ENCODE measurements around the gene CCT7. TPM values are rescaled to one million over a fixed set of nuclear protein-coding genes. Genes with fewer than 3 reads are reported as not detected.

Gene CCT7
- total RNA-seq, 1 donor from 2014 or later = 192 TPM

DNA sequence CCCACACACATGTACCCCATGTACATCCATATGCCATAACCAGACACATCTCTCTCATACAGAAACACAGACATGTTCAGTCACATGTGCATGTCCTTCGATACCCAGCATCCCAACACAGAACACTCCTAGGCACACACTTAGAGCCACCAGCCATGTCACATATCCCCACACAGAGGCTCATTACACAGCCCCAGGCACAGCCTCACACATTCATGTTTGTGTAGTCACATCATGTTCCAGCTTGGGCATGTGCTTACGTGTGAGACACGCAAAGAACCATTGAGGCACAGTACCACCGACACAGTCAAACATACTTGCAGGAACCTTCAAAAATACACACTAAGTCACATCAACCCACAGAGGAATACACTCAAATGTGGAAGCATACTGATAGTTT is 32.9 kb downstream of the CCT7 start:
- Mint-ChIP-seq H3K4me3 (ENCODE audit: unreplicated experiment) (no peak overlapping the region), H3K9me3 (ENCODE audit: low read depth) (no peaks in the 10 kb centered on the region), H3K27ac (ENCODE audit: unreplicated experiment) (no peak overlapping the region), H3K27me3 (ENCODE audit: low read depth) (peaks cover 37% of the 10 kb centered on the region), H3K4me1 (ENCODE audit: low read depth) (peaks cover 5% of the 10 kb centered on the region), H3K36me3 (ENCODE audit: low read depth) (peaks cover 9% of the 10 kb centered on the region)
- TF ChIP-seq, protein P1, sequence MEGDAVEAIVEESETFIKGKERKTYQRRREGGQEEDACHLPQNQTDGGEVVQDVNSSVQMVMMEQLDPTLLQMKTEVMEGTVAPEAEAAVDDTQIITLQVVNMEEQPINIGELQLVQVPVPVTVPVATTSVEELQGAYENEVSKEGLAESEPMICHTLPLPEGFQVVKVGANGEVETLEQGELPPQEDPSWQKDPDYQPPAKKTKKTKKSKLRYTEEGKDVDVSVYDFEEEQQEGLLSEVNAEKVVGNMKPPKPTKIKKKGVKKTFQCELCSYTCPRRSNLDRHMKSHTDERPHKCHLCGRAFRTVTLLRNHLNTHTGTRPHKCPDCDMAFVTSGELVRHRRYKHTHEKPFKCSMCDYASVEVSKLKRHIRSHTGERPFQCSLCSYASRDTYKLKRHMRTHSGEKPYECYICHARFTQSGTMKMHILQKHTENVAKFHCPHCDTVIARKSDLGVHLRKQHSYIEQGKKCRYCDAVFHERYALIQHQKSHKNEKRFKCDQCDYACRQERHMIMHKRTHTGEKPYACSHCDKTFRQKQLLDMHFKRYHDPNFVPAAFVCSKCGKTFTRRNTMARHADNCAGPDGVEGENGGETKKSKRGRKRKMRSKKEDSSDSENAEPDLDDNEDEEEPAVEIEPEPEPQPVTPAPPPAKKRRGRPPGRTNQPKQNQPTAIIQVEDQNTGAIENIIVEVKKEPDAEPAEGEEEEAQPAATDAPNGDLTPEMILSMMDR (IDR thresholded peaks at IDR 0.05) = no peak
- DNase-seq (ENCODE audit: low spot score) = no peak

GRCh38 chr2:73268366-73268829 is 34.3 kb downstream of the CCT7 start:
- DNase-seq (ENCODE audit: low spot score) = no peak
- Mint-ChIP-seq H3K4me3 (ENCODE audit: unreplicated experiment) (no peak overlapping the region), H3K36me3 (ENCODE audit: low read depth) (peaks cover 9% of the 10 kb centered on the region), H3K4me1 (ENCODE audit: low read depth) (peaks cover 5% of the 10 kb centered on the region), H3K27ac (ENCODE audit: unreplicated experiment) (no peak overlapping the region), H3K9me3 (ENCODE audit: low read depth) (no peaks in the 10 kb centered on the region), H3K27me3 (ENCODE audit: low read depth) (peaks cover 38% of the 10 kb centered on the region)
- TF ChIP-seq, protein P1 (IDR thresholded peaks at IDR 0.05) = no peak

GRCh38 chr2:73268830-73269685 is 35.0 kb downstream of the CCT7 start:
- no peak for DNase-seq (ENCODE audit: low spot score)
- Mint-ChIP-seq H3K9me3 (ENCODE audit: low read depth) (peaks cover 3% of the 10 kb centered on the region), H3K27ac (ENCODE audit: unreplicated experiment) (no peak overlapping the region), H3K27me3 (ENCODE audit: low read depth) (peaks cover 42% of the 10 kb centered on the region), H3K36me3 (ENCODE audit: low read depth) (peaks cover 13% of the 10 kb centered on the region), H3K4me1 (ENCODE audit: low read depth) (peaks cover 5% of the 10 kb centered on the region), H3K4me3 (ENCODE audit: unreplicated experiment) (no peak overlapping the region)
- TF ChIP-seq, protein P1 (IDR thresholded peaks at IDR 0.05) = peak; percentile 60

DNA sequence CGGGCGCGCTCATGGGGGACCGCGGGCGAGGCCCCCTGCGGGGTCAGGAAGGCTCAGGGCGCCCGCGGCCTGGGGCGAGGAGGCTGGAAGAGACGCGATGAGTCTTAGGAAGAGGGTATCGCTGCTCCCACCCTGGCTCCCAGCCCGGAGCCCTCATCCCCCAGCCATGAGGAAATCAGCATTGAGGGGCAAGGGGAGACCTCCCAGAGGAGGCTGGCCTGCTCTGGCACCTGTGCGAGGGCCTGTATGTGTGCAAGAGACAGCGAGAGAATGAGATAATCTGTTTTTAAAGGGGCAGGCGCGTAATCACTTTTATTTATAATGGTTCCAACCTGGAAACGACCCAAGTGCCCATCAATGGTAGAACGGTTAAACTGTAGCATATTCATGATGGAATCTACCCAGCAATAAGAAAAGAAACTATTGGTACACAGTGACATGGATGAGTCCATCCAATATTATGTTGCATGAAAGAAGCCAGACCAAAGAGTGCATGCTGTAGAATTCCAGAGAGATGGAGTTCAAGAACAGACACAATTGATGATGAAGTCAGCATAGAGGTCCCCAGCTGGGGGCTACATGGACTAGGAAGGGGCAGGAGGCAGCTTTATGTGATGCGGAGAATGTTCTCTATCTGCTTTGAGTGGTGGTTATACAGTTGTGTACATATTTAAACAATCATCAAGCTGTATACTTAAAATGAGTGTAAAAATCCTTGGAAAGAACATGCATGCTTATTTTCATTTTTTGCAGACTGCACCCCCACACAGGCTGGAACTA is 35.8 kb downstream of the CCT7 start:
- no peak for DNase-seq (ENCODE audit: low spot score)
- Mint-ChIP-seq H3K27ac (ENCODE audit: unreplicated experiment) (no peak overlapping the region), H3K27me3 (ENCODE audit: low read depth) (peaks cover 42% of the 10 kb centered on the region), H3K9me3 (ENCODE audit: low read depth) (peaks cover 3% of the 10 kb centered on the region), H3K4me3 (ENCODE audit: unreplicated experiment) (no peak overlapping the region), H3K4me1 (ENCODE audit: low read depth) (peaks cover 5% of the 10 kb centered on the region), H3K36me3 (ENCODE audit: low read depth) (peaks cover 14% of the 10 kb centered on the region)
- TF ChIP-seq, protein P1 (IDR thresholded peaks at IDR 0.05) = no peak

DNA sequence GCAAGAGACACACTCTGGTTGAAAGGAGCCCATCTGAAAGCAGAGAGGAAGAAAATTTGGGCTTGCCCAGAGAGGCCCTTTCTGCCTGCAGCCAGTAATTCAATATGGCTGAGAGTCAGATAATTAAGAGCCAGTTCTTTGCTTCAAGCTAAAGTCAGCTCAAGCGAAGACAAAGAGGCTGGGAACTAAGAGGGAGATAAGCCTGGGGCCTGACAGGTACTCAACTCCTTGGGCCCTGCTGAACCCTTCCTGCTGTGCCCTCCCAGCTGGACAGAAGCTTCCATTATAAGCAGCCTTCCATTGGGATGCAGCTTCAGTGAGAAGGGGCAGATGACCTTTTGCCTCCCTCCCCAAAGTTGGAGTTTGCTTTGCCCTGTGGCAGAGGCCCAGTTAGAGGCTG is 38.2 kb downstream of the CCT7 start:
- Mint-ChIP-seq H3K9me3 (ENCODE audit: low read depth) (peaks cover 3% of the 10 kb centered on the region), H3K4me3 (ENCODE audit: unreplicated experiment) (no peak overlapping the region), H3K27ac (ENCODE audit: unreplicated experiment) (no peak overlapping the region), H3K4me1 (ENCODE audit: low read depth) (peaks cover 5% of the 10 kb centered on the region), H3K36me3 (ENCODE audit: low read depth) (peaks cover 11% of the 10 kb centered on the region), H3K27me3 (ENCODE audit: low read depth) (peaks cover 37% of the 10 kb centered on the region)
- DNase-seq (ENCODE audit: low spot score) = no peak
- TF ChIP-seq, protein P1 (IDR thresholded peaks at IDR 0.05) = no peak

Measured in chondrocyte (in vitro differentiated cells).